Measurements from ENCODE around the gene TMEM174.

DNA sequence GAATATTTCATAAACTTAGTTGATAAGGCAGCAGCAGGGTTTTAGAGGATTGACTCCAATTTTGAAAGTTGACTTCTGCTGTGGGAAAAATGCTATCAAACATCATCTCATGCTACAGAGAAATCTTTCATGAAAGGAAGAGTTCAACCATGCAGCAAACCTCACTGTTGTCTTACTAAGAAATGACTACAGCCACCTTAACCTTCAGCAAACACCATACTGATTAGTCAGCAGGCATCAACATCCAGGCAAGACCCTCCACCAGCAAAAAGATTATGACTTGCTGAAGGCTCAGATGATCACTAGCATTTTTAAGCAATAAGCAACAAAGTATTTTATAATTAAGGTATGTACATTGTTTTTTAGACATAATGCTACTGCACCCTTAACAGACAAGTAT, 7.6 kb downstream of the TMEM174 start:
- TF ChIP-seq, protein P1, sequence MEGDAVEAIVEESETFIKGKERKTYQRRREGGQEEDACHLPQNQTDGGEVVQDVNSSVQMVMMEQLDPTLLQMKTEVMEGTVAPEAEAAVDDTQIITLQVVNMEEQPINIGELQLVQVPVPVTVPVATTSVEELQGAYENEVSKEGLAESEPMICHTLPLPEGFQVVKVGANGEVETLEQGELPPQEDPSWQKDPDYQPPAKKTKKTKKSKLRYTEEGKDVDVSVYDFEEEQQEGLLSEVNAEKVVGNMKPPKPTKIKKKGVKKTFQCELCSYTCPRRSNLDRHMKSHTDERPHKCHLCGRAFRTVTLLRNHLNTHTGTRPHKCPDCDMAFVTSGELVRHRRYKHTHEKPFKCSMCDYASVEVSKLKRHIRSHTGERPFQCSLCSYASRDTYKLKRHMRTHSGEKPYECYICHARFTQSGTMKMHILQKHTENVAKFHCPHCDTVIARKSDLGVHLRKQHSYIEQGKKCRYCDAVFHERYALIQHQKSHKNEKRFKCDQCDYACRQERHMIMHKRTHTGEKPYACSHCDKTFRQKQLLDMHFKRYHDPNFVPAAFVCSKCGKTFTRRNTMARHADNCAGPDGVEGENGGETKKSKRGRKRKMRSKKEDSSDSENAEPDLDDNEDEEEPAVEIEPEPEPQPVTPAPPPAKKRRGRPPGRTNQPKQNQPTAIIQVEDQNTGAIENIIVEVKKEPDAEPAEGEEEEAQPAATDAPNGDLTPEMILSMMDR (IDR thresholded peaks at IDR 0.05): no peak
- no peak for TF ChIP-seq POLR2A (IDR thresholded peaks at IDR 0.05)

Data from vagina (tissue), 2 donors.